ENCODE measurements around the gene TNS1.

- TF ChIP-seq POLR2A (IDR thresholded peaks at IDR 0.05) (no peak), CTCF (IDR thresholded peaks at IDR 0.05) (no peak)
Observed at GRCh38 chr2:218022851-218023530, 20.2 kb upstream of the TNS1 start.
